ENCODE results near the gene NUDT8.
"Not testable (repeated sequence)": the region's sequence is repeated elsewhere in the genome, so short reads cannot be mapped to it uniquely, and the experiment has no call there.

Gene NUDT8

GRCh38 chr11:67626970-67627369 lies 2.8 kb downstream of the NUDT8 start:
- Histone ChIP-seq H3K9me3 (ENCODE audit: control extremely low read depth in 1 of 5, control insufficient read depth in 4 of 5, insufficient read depth in 2 of 5, low read depth in 1 of 5, low read length in 4 of 5) (no peaks in the 10 kb centered on the region), H3K27ac (ENCODE audit: insufficient read depth in 1 of 2, low read depth in 1 of 2, low read length in 2 of 2, poor library complexity in 1 of 2, severe bottlenecking in 2 of 2) (no peak overlapping the region), H3K4me3 (ENCODE audit: control insufficient read depth in 1 of 7, extremely low read depth in 1 of 7, insufficient read depth in 4 of 7, low read depth in 2 of 7, low read length in 6 of 7) (no peak overlapping the region), H3K4me1 (ENCODE audit: control extremely low read depth in 1 of 4, control insufficient read depth in 4 of 4, insufficient read depth in 4 of 4, low read length in 3 of 4) (peaks cover 0 to 29% (median 24%) of the 10 kb centered on the region in 4 experiments), H3K36me3 (ENCODE audit: control insufficient read depth in 4 of 4, insufficient read depth in 4 of 4, low read length in 3 of 4) (peaks cover 0 to 13% (median 1%) of the 10 kb centered on the region in 4 experiments), H3K27me3 (replicated peaks in 2 of 5; ENCODE audit: control insufficient read depth in 4 of 5, insufficient read depth in 5 of 5, low read length in 4 of 5) (no peaks in the 10 kb centered on the region)
- CTCF ChIA-PET: interaction anchor here (1.1 to 16.8 kb wide), 5 partner anchors 10 to 87 kb away, joined by 3 to 169 read pairs (median 35); partner anchors contain the start of gene ACY3
- POLR2A ChIA-PET: no interaction called here
- no peak for DNase-seq
- 93% methylated on average over 6 of the region's 10 CpGs for WGBS (ENCODE audit: insufficient coverage)

DNA sequence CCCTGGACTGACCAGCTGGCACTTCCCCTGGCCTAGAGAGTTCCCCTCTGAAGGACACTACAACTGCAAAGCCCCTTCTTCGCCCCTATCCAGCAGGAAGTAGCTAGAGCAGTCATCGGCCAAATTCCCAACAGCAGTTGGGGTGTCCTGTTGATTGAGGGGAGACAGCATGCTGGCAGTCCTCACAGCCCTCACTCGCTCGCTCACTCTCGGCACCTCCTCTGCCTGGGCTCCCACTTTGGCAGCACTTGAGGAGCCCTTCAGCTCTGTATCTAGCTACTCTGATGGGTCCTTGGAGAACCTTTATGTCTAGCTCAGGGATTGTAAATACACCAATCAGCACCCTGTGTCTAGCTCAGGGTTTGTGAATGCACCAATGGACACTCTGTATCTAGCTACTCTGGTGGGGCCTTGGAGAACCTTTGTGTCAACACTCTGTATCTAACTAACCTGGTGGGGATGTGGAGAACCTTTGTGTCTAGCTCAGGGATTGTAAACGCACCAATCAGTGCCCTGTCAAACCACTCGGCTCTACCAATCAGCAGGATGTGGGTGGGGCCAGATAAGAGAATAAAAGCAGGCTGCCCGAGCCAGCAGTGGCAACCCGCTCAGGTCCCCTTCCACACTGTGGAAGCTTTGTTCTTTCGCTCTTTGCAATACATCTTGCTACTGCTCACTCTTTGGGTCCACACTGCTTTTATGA lies 3.5 kb downstream of the NUDT8 start:
- Histone ChIP-seq H3K36me3 (ENCODE audit: control insufficient read depth in 4 of 4, insufficient read depth in 4 of 4, low read length in 3 of 4) (peaks cover 0 to 13% (median 1%) of the 10 kb centered on the region in 4 experiments), H3K4me1 (ENCODE audit: control extremely low read depth in 1 of 4, control insufficient read depth in 4 of 4, insufficient read depth in 4 of 4, low read length in 3 of 4) (peaks cover 0 to 22% (median 18%) of the 10 kb centered on the region in 4 experiments)
- H3K9me3 ChIP-seq (ENCODE audit: control extremely low read depth in 1 of 5, control insufficient read depth in 4 of 5, insufficient read depth in 2 of 5, low read depth in 1 of 5, low read length in 4 of 5); H3K27ac ChIP-seq (ENCODE audit: insufficient read depth in 1 of 2, low read depth in 1 of 2, low read length in 2 of 2, poor library complexity in 1 of 2, severe bottlenecking in 2 of 2); H3K4me3 ChIP-seq (ENCODE audit: control insufficient read depth in 1 of 7, extremely low read depth in 1 of 7, insufficient read depth in 4 of 7, low read depth in 2 of 7, low read length in 6 of 7); H3K27me3 ChIP-seq (replicated peaks in 2 of 5; ENCODE audit: control insufficient read depth in 4 of 5, insufficient read depth in 5 of 5, low read length in 4 of 5); DNase-seq; POLR2A ChIA-PET: not testable (repeated sequence)
- WGBS (ENCODE audit: insufficient coverage): 94% methylated on average over 5 of the region's 10 CpGs
- CTCF ChIA-PET: interaction anchor here (5.4 to 16.8 kb wide), 3 partner anchors 10 to 33 kb away, joined by 35 to 169 read pairs (median 81); partner anchors contain the start of gene ACY3

DNA sequence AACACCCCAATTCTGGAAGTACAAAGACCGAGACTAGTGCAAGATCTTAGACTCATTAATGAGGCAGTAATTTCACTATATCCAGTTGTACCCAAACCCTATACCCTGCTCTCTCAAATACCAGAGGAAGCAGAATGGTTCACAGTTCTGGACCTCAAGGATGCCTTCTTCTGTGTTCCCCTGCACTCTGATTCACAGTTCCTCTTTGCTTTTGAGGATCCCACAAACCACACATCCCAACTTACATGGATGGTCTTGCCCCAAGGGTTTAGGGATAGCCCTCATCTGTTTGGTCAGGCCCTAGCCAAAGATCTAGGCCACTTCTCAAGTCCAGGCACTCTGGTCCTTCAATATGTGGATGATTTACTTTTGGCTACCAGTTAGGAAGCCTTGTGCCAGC lies 5.9 kb downstream of the NUDT8 start:
- DNase-seq; H3K9me3 ChIP-seq (ENCODE audit: control extremely low read depth in 1 of 5, control insufficient read depth in 4 of 5, insufficient read depth in 2 of 5, low read depth in 1 of 5, low read length in 4 of 5); POLR2A ChIA-PET; H3K4me1 ChIP-seq (ENCODE audit: control extremely low read depth in 1 of 4, control insufficient read depth in 4 of 4, insufficient read depth in 4 of 4, low read length in 3 of 4); H3K27me3 ChIP-seq (replicated peaks in 2 of 5; ENCODE audit: control insufficient read depth in 4 of 5, insufficient read depth in 5 of 5, low read length in 4 of 5); H3K4me3 ChIP-seq (ENCODE audit: control insufficient read depth in 1 of 7, extremely low read depth in 1 of 7, insufficient read depth in 4 of 7, low read depth in 2 of 7, low read length in 6 of 7); H3K27ac ChIP-seq (ENCODE audit: insufficient read depth in 1 of 2, low read depth in 1 of 2, low read length in 2 of 2, poor library complexity in 1 of 2, severe bottlenecking in 2 of 2): not testable (repeated sequence)
- no CpG with 5 or more reads among the region's 1 CpG for WGBS (ENCODE audit: insufficient coverage)
- CTCF ChIA-PET: interaction anchor here (0.8 to 1.3 kb wide), 2 partner anchors 9 to 42 kb away, joined by 3 read pairs; no protein-coding TSS in a partner anchor
- H3K36me3 ChIP-seq (ENCODE audit: control insufficient read depth in 4 of 4, insufficient read depth in 4 of 4, low read length in 3 of 4): peaks cover 0 to 13% (median 1%) of the 10 kb centered on the region in 4 experiments

- DNase-seq; H3K9me3 ChIP-seq (ENCODE audit: control extremely low read depth in 1 of 5, control insufficient read depth in 4 of 5, insufficient read depth in 2 of 5, low read depth in 1 of 5, low read length in 4 of 5); POLR2A ChIA-PET; H3K27ac ChIP-seq (ENCODE audit: insufficient read depth in 1 of 2, low read depth in 1 of 2, low read length in 2 of 2, poor library complexity in 1 of 2, severe bottlenecking in 2 of 2); H3K4me1 ChIP-seq (ENCODE audit: control extremely low read depth in 1 of 4, control insufficient read depth in 4 of 4, insufficient read depth in 4 of 4, low read length in 3 of 4); H3K27me3 ChIP-seq (replicated peaks in 2 of 5; ENCODE audit: control insufficient read depth in 4 of 5, insufficient read depth in 5 of 5, low read length in 4 of 5); H3K4me3 ChIP-seq (ENCODE audit: control insufficient read depth in 1 of 7, extremely low read depth in 1 of 7, insufficient read depth in 4 of 7, low read depth in 2 of 7, low read length in 6 of 7): not testable (repeated sequence)
- H3K36me3 ChIP-seq (ENCODE audit: control insufficient read depth in 4 of 4, insufficient read depth in 4 of 4, low read length in 3 of 4): peaks cover 0 to 12% (median 1%) of the 10 kb centered on the region in 4 experiments
- CTCF ChIA-PET: interaction anchor here (1.3 kb wide), 1 partner anchor 43 kb away, joined by 3 read pairs; no protein-coding TSS in a partner anchor
- 100% methylated on average over 2 of the region's 7 CpGs for WGBS (ENCODE audit: insufficient coverage)
Measured at GRCh38 chr11:67622905-67623304, 6.8 kb downstream of the NUDT8 start.

GRCh38 chr11:67621928-67622327 lies 7.8 kb downstream of the NUDT8 start:
- WGBS (ENCODE audit: insufficient coverage): 100% methylated on average over 1 of the region's 3 CpGs
- CTCF ChIA-PET; H3K36me3 ChIP-seq (ENCODE audit: control insufficient read depth in 4 of 4, insufficient read depth in 4 of 4, low read length in 3 of 4); H3K9me3 ChIP-seq (ENCODE audit: control extremely low read depth in 1 of 5, control insufficient read depth in 4 of 5, insufficient read depth in 2 of 5, low read depth in 1 of 5, low read length in 4 of 5); H3K4me3 ChIP-seq (ENCODE audit: control insufficient read depth in 1 of 7, extremely low read depth in 1 of 7, insufficient read depth in 4 of 7, low read depth in 2 of 7, low read length in 6 of 7); DNase-seq; H3K27ac ChIP-seq (ENCODE audit: insufficient read depth in 1 of 2, low read depth in 1 of 2, low read length in 2 of 2, poor library complexity in 1 of 2, severe bottlenecking in 2 of 2); H3K27me3 ChIP-seq (replicated peaks in 2 of 5; ENCODE audit: control insufficient read depth in 4 of 5, insufficient read depth in 5 of 5, low read length in 4 of 5); POLR2A ChIA-PET; H3K4me1 ChIP-seq (ENCODE audit: control extremely low read depth in 1 of 4, control insufficient read depth in 4 of 4, insufficient read depth in 4 of 4, low read length in 3 of 4): not testable (repeated sequence)

- H3K27me3 ChIP-seq (replicated peaks in 2 of 5; ENCODE audit: control insufficient read depth in 4 of 5, insufficient read depth in 5 of 5, low read length in 4 of 5); H3K4me3 ChIP-seq (ENCODE audit: control insufficient read depth in 1 of 7, extremely low read depth in 1 of 7, insufficient read depth in 4 of 7, low read depth in 2 of 7, low read length in 6 of 7); H3K36me3 ChIP-seq (ENCODE audit: control insufficient read depth in 4 of 4, insufficient read depth in 4 of 4, low read length in 3 of 4); DNase-seq; H3K4me1 ChIP-seq (ENCODE audit: control extremely low read depth in 1 of 4, control insufficient read depth in 4 of 4, insufficient read depth in 4 of 4, low read length in 3 of 4); H3K27ac ChIP-seq (ENCODE audit: insufficient read depth in 1 of 2, low read depth in 1 of 2, low read length in 2 of 2, poor library complexity in 1 of 2, severe bottlenecking in 2 of 2); H3K9me3 ChIP-seq (ENCODE audit: control extremely low read depth in 1 of 5, control insufficient read depth in 4 of 5, insufficient read depth in 2 of 5, low read depth in 1 of 5, low read length in 4 of 5); POLR2A ChIA-PET: not testable (repeated sequence)
- CTCF ChIA-PET: interaction anchor here (8.7 kb wide), 1 partner anchor 9 kb away, joined by 81 read pairs; the partner anchor contains the start of gene NUDT8
- WGBS (ENCODE audit: insufficient coverage): 98% methylated on average over 9 of the region's 13 CpGs
Measured at GRCh38 chr11:67620621-67621020, 9.1 kb downstream of the NUDT8 start.

Data from common myeloid progenitor, CD34-positive (primary cell).